ENCODE results near the gene CAMTA1. TPM values are rescaled to one million over a fixed set of nuclear protein-coding genes. Genes with fewer than 3 reads are reported as not detected.

Gene CAMTA1
- total RNA-seq, 1 donor from 2014 or later: 40.9 TPM

DNA sequence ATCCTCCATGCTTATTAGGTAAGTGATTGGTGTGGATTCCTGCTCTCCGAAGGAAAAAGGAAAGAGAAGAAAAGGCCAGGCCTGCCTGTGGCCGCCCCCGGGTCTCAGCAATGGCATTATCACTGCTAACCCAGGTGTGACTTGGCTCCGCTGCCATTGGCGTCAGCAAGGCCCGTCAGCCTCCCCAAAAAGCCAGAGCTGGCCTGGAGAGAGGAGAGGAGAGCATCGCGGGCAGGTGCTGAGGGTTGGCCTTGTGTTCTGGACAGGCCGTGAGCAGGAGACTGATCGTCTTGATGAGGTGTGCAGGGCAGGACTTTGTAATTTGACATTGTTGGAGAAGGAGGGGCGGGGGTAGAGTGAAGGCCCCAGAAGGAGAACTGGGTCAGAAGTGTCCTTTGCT lies 186.4 kb downstream of the CAMTA1 start:
- DNase-seq (ENCODE audit: low read depth in 2 of 2): no peak

DNA sequence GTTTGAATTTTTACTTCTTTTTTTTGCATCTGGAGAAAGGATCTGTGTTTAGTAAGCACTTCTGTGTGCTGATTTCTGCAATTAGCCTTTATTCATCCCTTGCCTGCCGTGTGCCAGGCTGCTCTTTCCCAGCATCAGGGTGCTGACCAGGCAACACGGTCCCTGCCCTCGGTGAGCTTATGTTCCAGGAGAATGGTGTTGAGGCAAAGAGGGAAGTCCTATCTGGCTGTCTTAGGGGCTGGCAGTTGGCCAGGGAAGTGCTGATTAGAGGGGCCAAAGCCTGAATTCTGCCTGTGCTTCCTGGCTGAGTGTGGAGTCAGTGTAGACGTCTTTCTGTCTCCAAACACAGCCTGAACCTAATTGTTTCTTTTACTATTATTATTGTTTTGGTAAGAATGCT lies 187.1 kb downstream of the CAMTA1 start:
- DNase-seq (ENCODE audit: low read depth in 2 of 2): no peak

GRCh38 chr1:6975331-6976043 lies 190.2 kb downstream of the CAMTA1 start:
- DNase-seq (ENCODE audit: low read depth in 2 of 2): no peak

- DNase-seq (ENCODE audit: low read depth in 2 of 2): no peak
These were observed 190.8 kb downstream of the CAMTA1 start for GRCh38 chr1:6976044-6976375.

- DNase-seq (ENCODE audit: low read depth in 2 of 2): no peak
These were observed 193.9 kb downstream of the CAMTA1 start for GRCh38 chr1:6979003-6979613.

GRCh38 chr1:6981595-6981994 lies 196.3 kb downstream of the CAMTA1 start:
- no peak for DNase-seq (ENCODE audit: low read depth in 2 of 2)

DNA sequence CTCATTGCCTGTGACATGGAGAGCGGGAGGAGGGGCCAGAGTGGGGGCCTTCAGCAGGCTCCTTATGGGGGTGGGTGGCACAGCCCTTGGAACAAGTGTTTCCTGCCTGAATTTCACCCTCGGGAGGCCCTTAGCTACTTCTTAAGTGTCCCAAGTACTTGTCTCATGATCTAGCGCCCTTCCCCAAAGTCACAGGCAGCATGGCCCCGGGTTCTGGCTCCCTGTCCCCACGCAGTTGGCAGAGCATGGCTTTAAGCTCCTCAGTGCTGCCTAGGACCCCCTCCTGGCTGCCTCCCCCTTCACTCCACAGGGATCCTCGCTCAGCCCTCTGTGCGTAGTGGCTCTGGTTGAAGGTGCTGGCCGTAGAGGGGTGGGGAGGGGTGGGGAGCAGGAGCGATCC lies 197.2 kb downstream of the CAMTA1 start:
- DNase-seq (ENCODE audit: low read depth in 2 of 2): no peak

DNA sequence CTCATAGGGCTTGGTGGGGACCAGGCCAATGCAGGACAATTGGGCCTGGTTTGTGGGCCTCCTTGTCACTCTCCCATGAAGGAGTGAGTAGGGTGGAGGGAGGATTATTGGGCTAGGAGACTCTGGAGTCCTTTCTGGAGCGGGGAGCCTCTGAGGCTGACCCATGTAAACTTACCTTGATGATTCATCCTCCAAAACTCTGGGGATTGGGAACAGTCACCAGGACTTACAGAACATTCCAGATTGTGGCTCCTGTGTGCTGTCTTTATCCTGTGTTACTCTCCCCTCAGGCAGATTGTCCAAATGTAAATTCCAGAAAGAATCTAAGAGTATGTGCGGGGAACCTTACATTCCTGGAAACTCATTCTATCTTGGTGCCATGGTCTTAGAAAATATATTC lies 197.6 kb downstream of the CAMTA1 start:
- DNase-seq (ENCODE audit: low read depth in 2 of 2): no peak

GRCh38 chr1:6984536-6984935 lies 199.3 kb downstream of the CAMTA1 start:
- no peak for DNase-seq (ENCODE audit: low read depth in 2 of 2)

DNA sequence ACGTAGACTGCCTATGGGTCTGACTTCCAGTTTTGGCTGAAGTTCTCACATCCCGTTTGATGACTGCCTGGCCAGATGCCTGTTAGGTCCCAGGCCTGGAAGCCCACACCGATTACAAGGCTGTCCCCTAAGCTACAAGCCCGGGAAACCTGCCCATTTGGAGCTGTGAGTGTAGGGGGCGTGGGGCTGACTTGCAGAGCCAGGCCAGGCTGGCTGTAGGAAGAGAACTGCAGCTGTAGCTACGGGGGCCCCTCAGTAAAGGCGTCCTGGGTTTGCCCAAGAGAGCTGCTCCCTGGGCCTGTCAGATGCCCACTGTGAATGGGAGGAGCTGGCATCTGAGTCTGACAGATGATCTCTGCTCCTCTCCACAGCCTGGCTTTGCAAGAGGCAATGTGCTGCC lies 199.7 kb downstream of the CAMTA1 start:
- DNase-seq (ENCODE audit: low read depth in 2 of 2): no peak

- no peak for DNase-seq (ENCODE audit: low read depth in 2 of 2)
These were observed 200.5 kb downstream of the CAMTA1 start for GRCh38 chr1:6985549-6986276.

GRCh38 chr1:6986281-6986680 lies 201.0 kb downstream of the CAMTA1 start:
- DNase-seq (ENCODE audit: low read depth in 2 of 2): no peak

- DNase-seq (ENCODE audit: low read depth in 2 of 2): no peak
These were observed 202.7 kb downstream of the CAMTA1 start for GRCh38 chr1:6987940-6988339.

GRCh38 chr1:6988796-6989195 lies 203.5 kb downstream of the CAMTA1 start:
- no peak for DNase-seq (ENCODE audit: low read depth in 2 of 2)

DNA sequence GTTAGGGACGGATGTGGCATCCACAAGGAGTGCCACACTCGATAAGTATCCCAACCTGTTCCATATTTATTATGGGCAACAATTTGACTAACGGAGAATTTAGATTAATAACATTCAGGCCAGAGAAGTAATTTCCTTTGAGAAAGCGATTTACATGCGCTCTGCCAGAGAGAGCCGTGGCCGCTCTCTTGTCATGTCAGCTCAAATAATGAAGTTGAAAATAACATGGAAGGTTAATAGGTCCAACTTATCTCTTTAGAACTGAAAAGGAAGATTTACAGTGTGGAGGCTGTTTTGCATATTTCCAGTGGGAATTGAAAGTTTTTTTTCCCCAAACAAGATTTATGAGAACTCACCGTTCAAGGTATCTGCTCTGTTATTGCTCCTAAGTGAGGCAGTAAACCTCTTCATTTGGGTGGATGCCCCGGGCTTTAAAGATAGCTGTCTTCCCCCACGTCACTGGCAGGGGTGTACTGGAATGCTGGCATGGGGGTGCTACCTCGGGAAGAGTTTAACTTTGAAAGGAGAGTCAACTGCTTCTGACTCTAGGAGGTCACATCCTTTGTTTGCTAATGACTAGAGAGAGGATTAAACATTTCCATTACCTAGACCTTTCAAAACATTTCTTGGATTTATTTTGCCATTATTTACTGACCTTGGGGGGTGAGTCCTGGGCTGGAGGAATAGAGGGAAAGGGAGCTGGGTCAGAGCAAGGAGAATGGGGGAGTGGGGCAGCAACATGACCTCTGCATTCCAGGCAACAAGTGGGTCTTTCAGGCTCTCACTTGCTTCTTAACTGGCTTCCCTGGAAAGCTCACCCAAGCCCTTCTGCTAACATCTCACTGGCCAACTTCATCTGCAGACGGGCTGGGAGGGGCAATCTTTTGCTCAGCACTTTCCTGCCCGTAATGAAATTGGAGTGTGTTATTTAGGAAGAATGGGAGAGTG lies 204.2 kb downstream of the CAMTA1 start:
- DNase-seq (ENCODE audit: low read depth in 2 of 2): no peak

- peak; percentile 30 to 54 for DNase-seq (ENCODE audit: low read depth in 2 of 2)
These were observed 206.0 kb downstream of the CAMTA1 start for GRCh38 chr1:6991266-6991665.

- no peak for DNase-seq (ENCODE audit: low read depth in 2 of 2)
These were observed 210.5 kb downstream of the CAMTA1 start for GRCh38 chr1:6995789-6996188.

- DNase-seq (ENCODE audit: low read depth in 2 of 2): no peak
These were observed 211.1 kb downstream of the CAMTA1 start for GRCh38 chr1:6996371-6996770.

GRCh38 chr1:6996866-6997265 lies 211.6 kb downstream of the CAMTA1 start:
- no peak for DNase-seq (ENCODE audit: low read depth in 2 of 2)

- no peak for DNase-seq (ENCODE audit: low read depth in 2 of 2)
These were observed 213.0 kb downstream of the CAMTA1 start for GRCh38 chr1:6998267-6998666.

DNA sequence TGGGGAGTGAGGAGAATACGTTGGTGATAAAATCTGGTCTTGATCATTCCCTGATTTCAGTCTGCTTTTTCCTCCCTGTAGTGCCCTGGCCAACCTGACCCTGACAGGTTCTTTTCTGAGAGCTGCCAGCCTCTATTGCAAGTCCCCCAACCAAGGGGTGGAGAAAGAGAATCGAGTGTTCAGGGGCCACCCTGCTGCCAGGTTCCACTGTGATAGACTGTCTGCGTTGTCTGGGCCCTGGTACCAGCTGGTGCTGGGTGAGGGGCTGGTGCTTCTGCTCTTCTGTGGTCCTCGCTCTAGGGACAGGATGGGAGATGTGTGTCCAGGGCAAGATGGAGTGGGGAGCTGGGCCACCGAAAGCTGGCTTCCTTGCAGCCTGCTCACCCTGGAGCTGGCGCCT lies 214.6 kb downstream of the CAMTA1 start:
- DNase-seq (ENCODE audit: low read depth in 2 of 2): no peak

GRCh38 chr1:7000720-7001119 lies 215.5 kb downstream of the CAMTA1 start:
- no peak for DNase-seq (ENCODE audit: low read depth in 2 of 2)

Data from lung microvascular endothelial cell (primary cell).